Upper lobe of left lung (tissue), 4 donors: ENCODE data around the gene CDH22.

Experiments used
- EP300 ChIP-seq, 4 donors: sonication (generic); formaldehyde crosslinking; IDR thresholded peaks; one replicate each; pipeline ENCODE4 v1.5.1; 2017; ENCODE audit warnings: antibody characterized with exemption in 4 of 4, control low read depth in 2 of 4
- POLR2A ChIP-seq, 4 donors: fragments of 450-650 bp; IDR thresholded peaks; one replicate each; pipeline ENCODE4 v1.5.1; 2016 to 2017; ENCODE audit warnings: antibody characterized with exemption in 4 of 4, mild to moderate bottlenecking in 2 of 4
- POLR2AphosphoS5 ChIP-seq, 2 donors: sonication (generic); formaldehyde crosslinking; IDR thresholded peaks; one replicate each; pipeline ENCODE4 v1.5.1; 2017; ENCODE audit warnings: antibody characterized with exemption in 2 of 2
- TF ChIP-seq, protein P1 (sequence below), 6 experiments: fragments of 450-650 bp in 4 of 6; fragments of 200-600 bp in 2 of 6; sonication (generic) in 2 of 6; IDR thresholded peaks; one replicate each; pipeline ENCODE4 v1.5.1; 2016 to 2019; ENCODE audit warnings: antibody characterized with exemption in 6 of 6

DNA sequence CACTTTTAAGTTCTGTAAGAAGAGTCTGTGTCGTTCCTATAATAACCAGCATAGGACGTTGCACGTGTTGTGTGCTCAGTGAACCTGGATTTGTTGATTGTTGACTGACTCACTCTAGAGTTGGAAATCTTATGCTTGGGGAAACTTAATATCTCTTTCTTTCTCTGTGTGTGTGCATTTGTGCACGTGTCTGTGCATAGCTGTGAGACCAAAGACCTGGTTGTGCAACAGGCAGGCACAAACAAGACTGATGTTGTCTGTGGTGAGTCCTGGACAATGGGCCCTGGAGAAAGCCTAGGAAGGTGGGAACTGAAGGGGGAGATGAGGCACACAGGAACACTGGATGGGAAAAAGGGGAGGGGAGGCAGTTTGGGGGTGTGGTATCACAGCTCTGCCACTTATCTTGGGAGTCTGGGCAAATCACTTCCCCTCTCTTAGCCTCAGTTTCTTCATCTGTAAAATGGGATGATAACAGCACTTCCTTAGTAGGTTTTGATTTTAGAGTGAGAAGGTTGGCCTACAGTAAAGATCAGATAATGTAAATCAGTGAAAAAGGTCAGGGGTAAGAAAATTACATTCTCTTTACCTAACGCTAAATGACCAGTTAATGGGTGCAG is 181.8 kb downstream of the CDH22 start:
- TF ChIP-seq, protein P1, sequence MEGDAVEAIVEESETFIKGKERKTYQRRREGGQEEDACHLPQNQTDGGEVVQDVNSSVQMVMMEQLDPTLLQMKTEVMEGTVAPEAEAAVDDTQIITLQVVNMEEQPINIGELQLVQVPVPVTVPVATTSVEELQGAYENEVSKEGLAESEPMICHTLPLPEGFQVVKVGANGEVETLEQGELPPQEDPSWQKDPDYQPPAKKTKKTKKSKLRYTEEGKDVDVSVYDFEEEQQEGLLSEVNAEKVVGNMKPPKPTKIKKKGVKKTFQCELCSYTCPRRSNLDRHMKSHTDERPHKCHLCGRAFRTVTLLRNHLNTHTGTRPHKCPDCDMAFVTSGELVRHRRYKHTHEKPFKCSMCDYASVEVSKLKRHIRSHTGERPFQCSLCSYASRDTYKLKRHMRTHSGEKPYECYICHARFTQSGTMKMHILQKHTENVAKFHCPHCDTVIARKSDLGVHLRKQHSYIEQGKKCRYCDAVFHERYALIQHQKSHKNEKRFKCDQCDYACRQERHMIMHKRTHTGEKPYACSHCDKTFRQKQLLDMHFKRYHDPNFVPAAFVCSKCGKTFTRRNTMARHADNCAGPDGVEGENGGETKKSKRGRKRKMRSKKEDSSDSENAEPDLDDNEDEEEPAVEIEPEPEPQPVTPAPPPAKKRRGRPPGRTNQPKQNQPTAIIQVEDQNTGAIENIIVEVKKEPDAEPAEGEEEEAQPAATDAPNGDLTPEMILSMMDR (IDR thresholded peaks at IDR 0.05), result no peak
- TF ChIP-seq POLR2A (IDR thresholded peaks at IDR 0.05) (no peak), POLR2AphosphoS5 (IDR thresholded peaks at IDR 0.05) (no peak), EP300 (IDR thresholded peaks at IDR 0.05) (no peak)
